Globus pallidus (tissue), 1 donor: ENCODE results near the gene ADAM12.

ENCODE experiments used
- DNase-seq: peaks from one replicate; pipeline ENCODE4 v3.0.0-alpha.2; 2015; ENCODE audit warnings: low spot score

ADAM12 gene

DNA sequence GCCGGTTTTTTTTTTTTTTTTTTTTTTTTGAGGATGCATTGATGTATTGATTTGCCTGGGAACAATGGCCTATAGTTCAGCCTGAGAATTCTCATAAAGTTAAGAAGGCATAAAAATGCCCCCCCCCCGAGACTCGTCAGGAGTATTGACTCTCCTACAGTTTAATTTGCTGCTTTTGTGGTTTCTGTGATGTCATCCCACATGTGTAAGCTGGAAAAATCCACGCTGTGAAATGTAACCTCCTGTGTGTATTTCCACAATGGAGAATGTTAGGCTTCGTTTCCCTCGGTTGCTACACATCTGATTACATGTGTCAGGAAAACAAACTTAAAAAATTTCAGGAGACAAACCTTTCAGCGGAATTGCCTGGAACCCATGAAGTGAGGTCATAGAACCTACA is 374.0 kb downstream of the ADAM12 start:
- DNase-seq, result no peak

DNA sequence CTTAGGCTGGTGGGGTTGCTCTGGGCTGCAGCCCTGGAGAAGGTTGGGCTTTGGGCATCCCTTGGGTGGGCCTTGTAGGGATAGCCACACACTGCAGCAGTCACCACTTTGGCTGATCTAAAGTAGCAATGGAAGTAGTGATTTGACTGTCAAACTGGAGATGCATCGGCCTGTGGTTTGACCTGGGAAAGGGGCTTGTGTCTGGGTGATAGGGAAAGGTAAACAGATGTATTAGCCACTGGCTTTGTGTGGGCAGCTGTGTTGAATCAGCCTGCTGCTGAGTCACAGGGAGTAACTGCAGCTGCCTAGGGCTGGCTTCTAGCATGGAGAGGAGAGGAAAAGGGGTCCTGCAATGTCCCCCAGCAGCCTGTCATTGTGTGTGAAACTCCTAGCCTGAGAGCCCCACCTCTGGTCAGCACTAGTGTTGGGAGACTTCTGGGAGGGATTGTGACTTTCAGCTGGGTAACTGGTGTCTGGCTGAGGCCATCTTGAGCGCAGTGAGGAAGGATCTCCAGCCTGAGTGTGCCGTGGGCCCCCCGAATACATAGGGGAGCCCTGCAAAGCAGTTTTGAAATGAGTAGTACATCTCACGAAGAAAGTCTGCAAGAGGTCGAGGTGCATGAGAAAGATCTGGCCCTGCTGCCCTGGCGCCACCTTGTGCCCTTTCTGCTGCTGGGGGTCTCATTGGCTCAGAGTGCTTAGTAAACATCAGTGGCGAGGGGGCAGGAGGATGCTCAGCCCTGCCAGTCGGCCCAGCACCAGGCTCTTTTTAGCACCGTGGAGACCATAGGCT is 374.6 kb downstream of the ADAM12 start:
- DNase-seq, result no peak

- DNase-seq, result no peak
Observed at GRCh38 chr10:126012485-126012884, 375.8 kb downstream of the ADAM12 start.

DNA sequence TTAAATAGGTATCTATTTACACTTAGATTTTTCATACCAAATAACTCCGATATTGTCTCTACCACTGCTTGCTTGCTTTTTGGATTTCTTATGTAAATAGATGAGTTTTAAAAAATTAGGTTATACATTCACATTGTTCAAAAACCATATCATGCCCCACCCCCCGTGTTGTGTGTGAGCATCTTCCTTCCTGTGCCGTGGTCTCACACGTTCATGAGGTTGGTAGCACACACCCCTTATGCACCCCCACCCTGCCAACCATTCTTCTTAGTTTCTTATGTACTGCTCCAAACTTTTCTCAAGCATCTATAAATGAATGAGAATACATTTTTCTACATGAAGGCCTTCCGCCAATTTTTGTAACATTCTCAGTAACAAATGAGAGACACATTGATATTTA is 376.3 kb downstream of the ADAM12 start:
- DNase-seq, result no peak

GRCh38 chr10:126009650-126010049 is 378.6 kb downstream of the ADAM12 start:
- DNase-seq, result no peak

DNA sequence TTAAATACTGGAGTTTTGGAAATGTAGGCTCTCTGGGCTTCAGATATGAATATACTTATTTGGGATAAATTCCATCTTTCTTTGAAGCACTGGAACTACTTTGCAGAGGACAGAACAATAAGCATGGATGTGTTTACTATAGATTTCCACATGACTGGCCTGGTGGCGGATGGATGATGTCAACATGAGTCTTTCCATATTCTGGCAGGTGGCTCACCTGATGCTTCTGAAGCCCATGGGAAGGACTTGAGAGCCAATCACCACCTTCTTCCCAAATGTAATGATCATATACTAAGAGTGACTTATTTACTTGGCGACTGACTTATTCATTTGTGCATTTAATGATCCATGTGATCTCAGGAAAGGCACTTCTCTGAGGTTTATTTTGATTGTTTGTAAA is 381.4 kb downstream of the ADAM12 start:
- DNase-seq, result no peak

DNA sequence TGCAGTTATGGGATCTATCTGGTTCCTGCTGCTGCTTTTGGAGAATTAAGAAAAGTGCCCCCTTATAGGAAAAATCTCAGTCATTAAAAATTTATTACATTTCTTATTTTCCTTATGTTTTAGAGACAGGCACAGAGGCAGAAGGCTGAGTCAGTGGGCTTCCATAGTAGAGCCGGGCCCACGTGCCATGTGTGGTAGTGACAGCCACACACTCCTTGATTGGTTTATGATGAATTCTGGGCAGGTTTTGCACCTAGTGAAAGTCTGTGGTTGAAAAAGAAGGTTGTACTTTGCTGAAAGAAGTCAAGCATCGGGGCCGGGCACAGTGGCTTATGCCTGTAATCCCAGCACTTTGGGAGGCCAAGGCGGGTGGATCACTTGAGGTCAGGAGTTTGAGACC is 382.0 kb downstream of the ADAM12 start:
- no peak for DNase-seq

- DNase-seq, result no peak
Observed at GRCh38 chr10:126004752-126005151, 383.5 kb downstream of the ADAM12 start.

GRCh38 chr10:126001576-126001975 is 386.7 kb downstream of the ADAM12 start:
- no peak for DNase-seq

DNA sequence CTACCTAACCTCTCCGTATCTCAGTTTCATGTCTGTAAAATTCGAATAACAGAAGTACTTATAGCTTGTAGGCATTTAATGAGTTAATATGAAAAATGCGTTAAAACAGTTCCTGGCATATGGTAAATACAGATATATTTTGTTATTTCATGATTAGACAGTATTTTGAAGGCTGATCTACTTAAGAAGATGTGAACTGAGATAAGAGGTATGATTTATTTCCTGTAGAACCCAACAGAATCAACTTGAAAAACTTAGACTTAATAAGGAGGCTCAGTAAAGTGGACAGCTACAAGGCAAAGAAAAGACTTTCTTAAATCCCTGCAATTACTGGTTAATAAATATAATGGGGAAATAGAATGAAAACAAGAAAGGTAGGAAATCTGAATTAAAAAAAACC is 388.6 kb downstream of the ADAM12 start:
- DNase-seq, result no peak

GRCh38 chr10:125997586-125997985 is 390.7 kb downstream of the ADAM12 start:
- DNase-seq, result no peak

GRCh38 chr10:125995726-125996304 is 392.5 kb downstream of the ADAM12 start:
- DNase-seq, result no peak

DNA sequence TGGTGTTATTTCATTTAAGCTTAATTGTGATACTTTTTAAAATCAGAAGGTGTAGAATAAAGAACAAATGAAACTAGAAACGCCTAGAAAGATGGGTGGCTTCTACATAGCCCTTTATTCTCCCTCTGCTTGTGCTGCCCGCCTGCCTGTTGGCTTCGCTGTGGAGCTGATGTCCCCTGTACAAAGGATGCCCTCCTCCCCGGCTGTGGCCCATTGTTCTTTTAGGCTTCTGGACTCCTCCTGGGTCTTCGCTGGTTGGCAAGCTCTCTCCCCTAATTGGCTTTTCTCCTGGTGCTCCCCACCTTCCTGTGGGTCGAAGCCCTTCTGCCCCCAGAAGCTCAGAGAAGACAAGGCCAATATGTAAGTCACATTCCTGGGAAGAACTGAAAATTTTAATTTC is 393.7 kb downstream of the ADAM12 start:
- DNase-seq, result no peak

DNA sequence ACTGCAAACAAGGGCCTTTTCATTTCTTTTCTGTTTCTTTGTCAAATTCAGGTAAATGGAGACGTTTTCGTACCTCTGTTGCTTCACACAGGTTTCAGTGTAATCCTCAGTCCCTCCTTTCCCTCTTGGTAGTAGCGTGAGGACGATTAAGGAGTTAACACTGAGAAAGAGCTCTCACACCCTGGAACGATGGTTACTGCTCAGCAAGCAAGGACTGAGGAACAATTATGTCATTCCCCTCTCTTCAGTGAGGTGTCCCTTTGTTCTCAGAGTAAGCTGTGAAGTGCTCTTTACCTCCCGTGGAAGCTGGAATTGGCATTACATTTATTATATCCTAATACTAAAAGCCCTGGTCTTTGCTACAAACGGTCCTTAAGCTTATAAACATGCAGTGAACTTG is 396.0 kb downstream of the ADAM12 start:
- DNase-seq, result no peak

DNA sequence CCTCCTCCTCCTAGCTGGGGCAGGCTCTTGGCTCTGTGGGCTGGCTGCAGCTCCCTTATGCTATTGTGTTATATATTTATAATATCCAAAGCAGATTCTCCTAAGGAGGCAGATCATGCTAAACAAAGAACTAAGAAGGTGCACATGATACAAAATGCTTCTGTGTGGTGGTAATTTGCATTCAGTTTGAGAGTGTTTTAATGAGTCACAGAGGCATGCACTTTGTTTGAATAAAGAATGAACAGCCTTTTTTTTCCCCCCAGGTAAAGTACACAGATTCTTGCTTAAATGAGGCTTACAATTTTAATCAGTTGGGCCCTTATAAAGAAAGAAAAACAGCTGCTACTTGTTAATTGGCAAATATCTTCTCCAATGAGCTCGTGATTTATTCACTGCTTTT is 396.9 kb downstream of the ADAM12 start:
- no peak for DNase-seq

DNA sequence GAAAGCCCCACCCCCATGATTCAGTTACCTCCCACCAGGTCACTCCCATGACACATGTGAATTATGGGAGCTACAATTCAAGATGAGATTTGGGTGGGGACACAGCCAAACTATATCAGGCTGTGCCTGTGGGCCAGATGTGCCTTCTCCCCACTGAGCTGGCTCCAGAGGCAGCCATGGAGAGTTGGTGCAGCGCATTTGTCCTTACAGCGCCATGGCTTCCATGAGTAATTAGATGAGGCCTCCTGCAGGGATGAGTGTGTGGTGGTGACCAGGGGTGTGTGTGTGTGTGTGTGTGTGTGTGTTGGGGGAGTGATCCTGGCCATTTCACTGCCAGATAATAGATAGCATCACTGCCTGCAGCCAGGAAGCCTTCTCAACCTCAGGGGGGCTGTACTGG is 397.3 kb downstream of the ADAM12 start:
- no peak for DNase-seq

DNA sequence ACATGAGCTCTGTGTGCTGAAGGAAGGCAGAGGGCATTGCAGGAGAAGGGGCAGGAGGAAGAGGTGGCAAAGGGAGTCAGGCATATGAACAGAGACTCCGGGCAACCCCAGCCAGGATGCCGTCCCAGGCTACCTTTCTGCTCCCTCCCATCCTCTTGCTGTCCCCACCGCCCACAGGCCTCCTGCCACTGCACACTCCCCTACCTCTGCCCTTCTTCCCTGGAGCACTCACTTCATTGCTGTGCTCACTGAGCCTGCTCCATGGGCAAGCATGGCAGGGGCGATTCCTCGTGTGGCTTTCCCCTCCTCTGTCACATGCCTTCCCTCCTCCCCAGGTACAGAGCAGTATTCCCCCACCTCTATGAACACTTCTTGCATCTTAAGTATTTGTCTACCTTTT is 398.5 kb downstream of the ADAM12 start:
- DNase-seq, result no peak

DNA sequence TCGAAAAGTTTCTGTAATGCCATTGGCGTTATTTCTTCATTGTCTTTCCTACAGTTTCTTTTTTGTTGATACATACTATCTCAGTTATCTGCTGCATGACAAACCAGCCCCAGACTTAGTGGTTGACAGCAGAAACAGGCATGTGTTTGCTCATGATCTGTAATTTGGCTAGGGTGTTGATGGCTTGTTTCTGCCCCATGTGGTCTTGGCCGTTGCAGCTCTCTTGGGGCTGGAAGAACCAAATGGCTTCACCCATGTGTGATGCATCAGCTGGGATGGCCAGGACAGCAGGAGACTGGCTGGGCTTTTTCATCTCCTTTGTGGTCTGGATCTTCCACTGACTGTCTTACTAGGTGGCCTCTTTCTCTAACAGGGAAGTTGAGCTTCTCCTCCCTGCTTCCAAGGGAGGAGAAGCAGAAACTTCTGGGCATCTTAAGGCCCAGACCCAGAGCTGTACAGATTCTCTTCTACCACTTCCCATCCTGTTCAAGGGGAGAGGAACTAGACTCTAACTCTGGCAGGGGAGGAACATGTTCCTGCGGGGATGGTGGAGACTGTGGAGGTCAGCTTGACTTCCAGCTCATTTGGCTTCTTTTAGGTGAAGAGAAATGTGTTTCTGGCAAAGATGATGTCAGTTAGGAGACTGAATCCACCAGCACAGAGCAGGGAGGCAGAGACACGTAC is 402.6 kb downstream of the ADAM12 start:
- DNase-seq, result no peak

- DNase-seq, result no peak
Observed at GRCh38 chr10:125984865-125985495, 403.3 kb downstream of the ADAM12 start.

GRCh38 chr10:125984346-125984745 is 403.9 kb downstream of the ADAM12 start:
- DNase-seq, result no peak

DNA sequence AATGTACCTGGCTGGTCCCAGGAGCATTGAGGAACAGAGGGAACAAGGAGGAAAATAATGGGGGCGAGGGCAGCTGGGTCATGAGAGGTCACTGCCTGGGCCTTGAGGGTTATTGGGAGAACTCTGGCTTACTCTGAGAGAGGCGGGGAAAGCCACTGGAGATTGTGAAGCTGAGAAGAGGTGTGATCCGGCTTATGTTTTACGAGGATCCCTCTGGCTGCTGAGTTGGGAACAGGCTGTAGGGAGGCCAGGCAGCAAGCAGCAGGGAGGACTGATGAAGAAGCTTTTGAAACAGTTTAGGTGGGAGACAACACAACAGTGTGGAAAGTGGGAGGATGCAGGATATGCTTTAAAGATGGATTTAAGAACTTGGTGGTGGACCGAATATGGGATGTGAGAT is 404.6 kb downstream of the ADAM12 start:
- DNase-seq, result no peak

DNA sequence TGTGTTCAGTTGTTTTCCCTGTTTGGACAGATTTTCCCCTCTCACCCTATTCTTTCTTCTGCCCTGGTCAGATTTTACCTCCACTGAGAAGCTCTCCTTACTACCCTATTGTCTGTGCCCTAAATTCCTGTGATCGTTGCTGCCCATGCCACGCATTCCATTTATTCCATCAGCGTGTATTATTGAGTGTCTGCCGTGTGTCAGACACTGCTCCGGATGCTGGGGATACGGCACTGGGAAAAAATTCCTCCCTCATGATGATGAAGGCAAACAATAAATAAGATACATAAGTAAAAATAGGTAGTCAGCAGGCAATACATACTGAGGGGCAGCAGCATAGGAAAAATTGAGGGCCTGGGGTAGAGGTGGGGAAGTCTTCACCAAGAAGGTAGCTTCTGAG is 405.1 kb downstream of the ADAM12 start:
- DNase-seq, result no peak
